GM19099 (cell line): Measurements from ENCODE around the gene MAGED4B.
"Not testable (repeated sequence)": the region's sequence is repeated elsewhere in the genome, so short reads cannot be mapped to it uniquely, and the experiment has no call there.

Experiments
- POLR2A ChIP-seq: IDR thresholded peaks from 3 replicates; pipeline ENCODE4 v1.6.1; 2011; ENCODE audit warnings: low read depth; ENCODE audit not compliant: insufficient read length; ENCODE audit errors: extremely low read depth

Gene MAGED4B, protein sequence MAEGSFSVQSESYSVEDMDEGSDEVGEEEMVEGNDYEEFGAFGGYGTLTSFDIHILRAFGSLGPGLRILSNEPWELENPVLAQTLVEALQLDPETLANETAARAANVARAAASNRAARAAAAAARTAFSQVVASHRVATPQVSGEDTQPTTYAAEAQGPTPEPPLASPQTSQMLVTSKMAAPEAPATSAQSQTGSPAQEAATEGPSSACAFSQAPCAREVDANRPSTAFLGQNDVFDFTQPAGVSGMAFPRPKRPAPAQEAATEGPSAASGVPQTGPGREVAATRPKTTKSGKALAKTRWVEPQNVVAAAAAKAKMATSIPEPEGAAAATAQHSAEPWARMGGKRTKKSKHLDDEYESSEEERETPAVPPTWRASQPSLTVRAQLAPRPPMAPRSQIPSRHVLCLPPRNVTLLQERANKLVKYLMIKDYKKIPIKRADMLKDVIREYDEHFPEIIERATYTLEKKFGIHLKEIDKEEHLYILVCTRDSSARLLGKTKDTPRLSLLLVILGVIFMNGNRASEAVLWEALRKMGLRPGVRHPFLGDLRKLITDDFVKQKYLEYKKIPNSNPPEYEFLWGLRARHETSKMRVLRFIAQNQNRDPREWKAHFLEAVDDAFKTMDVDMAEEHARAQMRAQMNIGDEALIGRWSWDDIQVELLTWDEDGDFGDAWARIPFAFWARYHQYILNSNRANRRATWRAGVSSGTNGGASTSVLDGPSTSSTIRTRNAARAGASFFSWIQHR

DNA sequence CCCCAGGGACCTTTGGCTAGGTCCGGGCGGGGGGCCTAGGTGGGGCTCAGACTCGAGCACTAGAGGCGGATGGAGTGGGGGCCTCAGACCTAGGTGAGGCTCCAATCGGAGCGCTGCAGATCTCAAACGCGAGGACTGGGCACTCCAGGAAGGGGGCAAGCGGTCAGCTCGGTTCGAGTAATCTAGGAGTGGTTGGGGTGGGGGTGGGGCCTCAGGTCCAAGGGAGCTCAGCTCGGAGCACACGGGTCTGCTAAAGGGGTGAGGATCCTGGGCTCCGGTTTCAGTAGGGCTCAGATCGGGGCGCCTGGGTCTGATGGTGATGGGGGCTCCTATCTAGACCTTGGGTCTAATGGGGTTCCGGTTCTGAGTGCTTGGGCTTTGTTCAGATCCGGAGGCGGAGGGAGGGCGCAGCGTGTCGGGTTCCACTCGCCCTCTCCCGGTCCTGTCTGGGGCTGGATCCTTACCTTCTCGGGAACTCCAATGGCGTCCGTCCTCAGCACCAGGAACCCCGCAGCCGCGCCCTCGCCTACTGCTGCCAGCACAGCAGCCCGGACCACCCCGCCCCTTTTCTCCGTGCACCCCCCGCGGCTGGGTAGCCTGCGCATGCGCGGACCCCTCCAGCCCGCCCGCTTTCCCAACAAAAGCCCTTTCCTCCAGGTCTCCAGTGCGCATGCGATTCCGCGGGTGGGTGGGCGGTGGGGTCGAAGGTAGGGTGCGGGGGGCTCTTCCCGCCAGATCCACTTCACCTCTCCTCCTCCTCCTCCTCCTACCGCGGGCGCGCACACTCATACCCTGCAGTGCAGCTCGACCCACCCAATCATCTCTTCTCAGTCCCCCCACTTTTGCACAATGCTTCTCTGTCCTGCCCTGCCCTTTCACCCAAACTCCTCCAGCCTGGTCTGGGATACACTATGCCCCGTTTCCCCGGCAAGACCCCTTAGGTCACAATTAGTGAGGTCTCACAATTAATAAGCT lies at the start of gene MAGED4B:
TSS of gene MAGED4B (minus strand) at position 518 of the 975 bp plus-strand sequence. CDS start 1,011 bp downstream, outside the sequence.
- TF ChIP-seq POLR2A: not testable (repeated sequence)

DNA sequence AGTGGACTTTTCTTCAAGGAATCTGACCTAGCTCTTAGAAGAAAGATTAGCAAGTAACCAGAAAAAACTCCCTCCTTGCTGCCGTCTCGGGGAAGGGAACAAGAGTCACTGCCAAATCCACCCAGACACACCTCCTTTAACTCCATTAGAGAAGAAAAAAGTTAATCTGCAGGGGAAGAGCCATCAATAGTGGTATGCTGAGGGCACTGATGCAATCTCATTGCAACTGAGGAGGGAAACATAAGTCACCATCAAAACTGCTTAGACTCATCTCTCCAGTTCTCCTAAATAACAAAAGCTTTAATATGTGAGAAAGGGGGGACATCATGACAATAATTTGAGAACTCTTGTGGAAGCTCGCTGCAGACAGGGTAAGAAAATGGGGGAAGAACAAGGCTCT lies 49.3 kb upstream of the MAGED4B start:
- no peak for TF ChIP-seq POLR2A

DNA sequence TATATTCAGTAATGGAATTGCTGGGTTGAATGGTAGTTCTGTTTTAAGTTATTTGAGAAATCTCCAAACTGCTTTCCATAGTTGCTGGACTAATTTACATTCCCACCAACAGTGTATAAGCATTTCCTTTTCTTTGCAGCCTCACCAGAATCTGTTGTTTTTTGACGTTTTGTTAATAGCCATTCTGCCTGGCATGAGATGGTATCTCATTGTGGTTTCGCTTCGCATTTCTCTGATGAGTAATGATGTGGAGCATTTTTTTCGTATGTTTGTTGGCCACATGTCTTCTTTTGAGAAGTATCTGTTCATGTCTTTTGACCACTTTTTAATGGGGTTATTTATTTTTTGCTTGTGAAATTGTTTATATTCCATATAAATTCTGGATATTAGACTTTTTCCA lies 13.6 kb upstream of the MAGED4B start:
- no peak for TF ChIP-seq POLR2A

DNA sequence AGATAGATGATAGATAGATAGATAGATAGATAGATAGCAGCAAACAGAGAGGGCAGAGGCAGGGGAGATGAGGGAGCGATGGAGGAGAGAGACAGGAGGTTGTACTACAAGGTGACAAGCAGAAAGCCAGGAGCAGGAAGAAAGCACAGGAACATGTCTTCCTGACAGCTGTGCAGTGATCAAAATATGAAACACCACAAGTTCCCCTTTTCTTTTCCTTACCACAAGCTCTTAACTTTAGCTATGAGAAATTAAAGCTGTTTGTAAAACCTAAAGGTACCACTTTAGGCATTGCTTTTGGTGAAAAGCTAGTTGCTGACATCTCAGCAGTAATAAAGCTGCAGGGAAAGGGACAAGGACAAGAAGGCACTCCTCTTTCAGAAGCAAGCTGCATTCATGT lies 9.1 kb upstream of the MAGED4B start:
- TF ChIP-seq POLR2A: no peak

DNA sequence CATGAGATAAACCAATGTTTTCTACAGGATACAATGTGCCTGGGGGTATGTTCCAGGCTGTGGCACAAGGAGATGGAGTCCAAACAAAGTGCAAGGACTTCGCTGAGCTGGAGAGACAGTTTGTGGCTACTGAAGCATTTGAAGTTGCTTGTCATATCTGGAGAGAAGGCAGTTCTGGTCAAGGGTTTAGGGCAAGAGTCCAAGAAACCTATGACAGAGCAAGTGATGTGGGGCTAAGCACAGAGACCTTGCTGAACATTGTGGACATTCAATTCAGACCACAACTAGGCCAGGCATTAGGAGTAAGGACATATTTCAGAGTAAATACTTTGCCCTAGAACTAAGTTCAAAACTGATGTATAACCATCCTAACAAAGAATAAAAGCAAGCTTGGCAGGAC lies 34.8 kb downstream of the MAGED4B start:
- no peak for TF ChIP-seq POLR2A

DNA sequence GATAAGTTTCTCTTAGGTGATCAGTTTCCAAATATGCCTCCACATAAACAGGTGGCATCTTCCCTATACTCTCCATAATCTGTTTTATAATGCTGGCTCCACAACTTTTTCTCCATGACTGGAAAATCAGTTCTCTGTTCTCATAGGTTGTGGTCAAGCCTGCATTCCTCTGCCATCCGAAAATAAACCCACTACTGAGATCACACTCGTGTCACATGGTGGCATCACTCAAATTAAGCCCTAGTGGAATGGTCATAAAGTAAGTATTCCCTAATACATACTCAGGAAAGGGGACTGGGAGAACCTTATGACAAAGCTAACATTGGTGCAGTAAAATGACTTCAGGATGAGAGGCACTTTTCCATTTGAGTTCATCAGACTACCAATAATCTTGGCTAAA lies 37.6 kb downstream of the MAGED4B start:
- TF ChIP-seq POLR2A: no peak

DNA sequence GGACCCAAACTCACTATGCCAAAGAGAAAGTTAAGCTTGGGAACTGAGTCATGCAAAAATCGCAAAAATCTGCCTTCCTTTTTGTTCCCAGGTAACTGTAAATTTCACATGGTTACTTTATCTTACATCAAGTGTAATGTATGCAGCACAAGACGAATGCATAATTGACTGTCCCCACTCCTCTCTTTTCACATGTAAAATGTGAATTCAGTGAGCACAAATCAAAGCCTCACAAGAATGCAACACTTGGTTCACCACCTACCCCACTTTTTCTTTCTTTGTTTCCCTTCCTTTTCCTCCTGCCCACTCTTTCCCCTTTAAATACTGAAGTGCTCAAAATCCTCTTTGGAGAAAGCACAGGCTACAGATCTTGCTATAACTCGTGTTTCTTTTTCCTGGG lies 53.2 kb downstream of the MAGED4B start:
- TF ChIP-seq POLR2A: no peak
